ENCODE data around the gene NUDCD3. TPM values are rescaled to one million over a fixed set of nuclear protein-coding genes. Genes with fewer than 3 reads are reported as not detected.

The NUDCD3 gene
- total RNA-seq, 4 donors from 2014 or later = 29.7 to 66.7 (median 40.0) TPM

- TF ChIP-seq CTCF (IDR thresholded peaks at IDR 0.05; ENCODE audit: low read depth) = no peak
Observed at GRCh38 chr7:44473295-44473694, 17.2 kb downstream of the NUDCD3 start.

- no peak for TF ChIP-seq CTCF (IDR thresholded peaks at IDR 0.05; ENCODE audit: low read depth)
Observed at GRCh38 chr7:44472843-44473242, 17.6 kb downstream of the NUDCD3 start.

- no peak for TF ChIP-seq CTCF (IDR thresholded peaks at IDR 0.05; ENCODE audit: low read depth)
Observed at GRCh38 chr7:44471850-44472249, 18.6 kb downstream of the NUDCD3 start.

- TF ChIP-seq CTCF (IDR thresholded peaks at IDR 0.05; ENCODE audit: low read depth) = no peak
Observed at GRCh38 chr7:44471436-44471835, 19.0 kb downstream of the NUDCD3 start.

GRCh38 chr7:44470628-44471245 is 19.7 kb downstream of the NUDCD3 start:
- no peak for TF ChIP-seq CTCF (IDR thresholded peaks at IDR 0.05; ENCODE audit: low read depth)

GRCh38 chr7:44470135-44470479 is 20.4 kb downstream of the NUDCD3 start:
- TF ChIP-seq CTCF (IDR thresholded peaks at IDR 0.05; ENCODE audit: low read depth) = no peak

- TF ChIP-seq CTCF (IDR thresholded peaks at IDR 0.05; ENCODE audit: low read depth) = no peak
Observed at GRCh38 chr7:44469461-44470134, 20.9 kb downstream of the NUDCD3 start.
